Stimulated activated CD8-positive, alpha-beta memory T cell treated with anti-CD3 and anti-CD28 coated beads, Interleukin-15, amount 100 ng/mL, for 48 hours (primary cell): ENCODE measurements around the gene DPP10.

Experiments
- DNase-seq, 2 donors: peaks; one replicate each; pipeline ENCODE4 v3.0.0-alpha.2; 2020; ENCODE audit warnings: low read depth in 2 of 2

The DPP10 gene

GRCh38 chr2:115160531-115161080 lies 718.2 kb downstream of the DPP10 start:
- no peak for DNase-seq

DNA sequence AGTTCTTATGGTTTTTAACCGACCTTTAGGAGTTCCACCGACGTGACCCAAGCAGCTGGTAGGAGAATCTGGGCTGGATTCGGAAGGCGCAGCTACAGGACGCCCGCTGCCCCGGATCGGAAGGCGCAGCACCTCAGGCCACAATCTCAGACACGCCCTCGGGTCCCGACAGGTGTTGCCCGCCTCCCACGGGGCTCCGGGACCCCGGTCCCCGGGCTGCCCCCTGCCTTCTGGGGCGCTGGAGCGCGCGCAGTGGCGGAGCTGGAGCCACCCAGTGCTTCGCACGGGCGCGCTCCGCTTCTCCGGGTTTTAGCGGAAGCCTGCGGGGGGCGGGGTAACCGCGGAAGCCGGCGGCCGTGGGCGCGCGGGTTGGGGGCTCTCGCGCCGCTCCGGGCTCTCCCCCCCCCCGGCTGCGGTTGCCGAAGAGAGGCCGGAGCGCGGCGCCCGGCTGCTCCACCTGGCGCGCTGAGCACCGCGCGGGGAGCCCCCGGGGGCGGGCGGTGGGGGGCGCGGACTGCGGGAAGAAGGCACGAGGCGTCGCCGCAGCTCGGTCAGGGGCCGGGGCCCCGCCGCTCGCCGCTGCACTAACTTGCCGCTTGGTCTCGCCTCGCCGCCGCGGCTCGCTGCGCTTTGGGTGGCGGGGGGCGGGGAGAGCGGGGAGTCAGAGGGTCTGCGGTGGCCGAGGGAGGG lies 718.8 kb downstream of the DPP10 start:
- DNase-seq = no peak

- no peak for DNase-seq
These were observed 719.5 kb downstream of the DPP10 start for GRCh38 chr2:115161771-115162493.

- no peak for DNase-seq
These were observed 720.3 kb downstream of the DPP10 start for GRCh38 chr2:115162494-115163293.

DNA sequence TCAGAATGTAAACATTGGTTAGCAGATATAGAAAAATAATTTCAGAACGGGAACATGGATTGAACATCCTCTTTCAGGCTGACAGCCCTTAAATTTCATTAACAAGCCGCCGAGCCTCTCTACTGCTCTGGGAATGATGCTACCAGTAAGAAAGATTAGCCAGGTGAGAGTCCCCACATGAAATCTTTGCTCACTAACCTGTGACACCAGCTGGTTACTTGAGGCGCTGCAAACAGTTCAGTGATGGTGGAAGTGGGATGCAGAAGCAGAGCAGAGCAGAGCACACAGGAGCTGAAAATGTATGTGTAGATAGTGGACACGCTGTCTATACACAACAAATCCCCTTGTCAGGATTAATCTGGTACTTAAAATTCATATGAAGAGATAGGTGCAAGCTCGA lies 721.1 kb downstream of the DPP10 start:
- DNase-seq = no peak

- DNase-seq = no peak
These were observed 723.2 kb downstream of the DPP10 start for GRCh38 chr2:115165529-115166109.

- no peak for DNase-seq
These were observed 726.0 kb downstream of the DPP10 start for GRCh38 chr2:115168457-115168856.

- DNase-seq = no peak
These were observed 727.4 kb downstream of the DPP10 start for GRCh38 chr2:115169814-115170213.

DNA sequence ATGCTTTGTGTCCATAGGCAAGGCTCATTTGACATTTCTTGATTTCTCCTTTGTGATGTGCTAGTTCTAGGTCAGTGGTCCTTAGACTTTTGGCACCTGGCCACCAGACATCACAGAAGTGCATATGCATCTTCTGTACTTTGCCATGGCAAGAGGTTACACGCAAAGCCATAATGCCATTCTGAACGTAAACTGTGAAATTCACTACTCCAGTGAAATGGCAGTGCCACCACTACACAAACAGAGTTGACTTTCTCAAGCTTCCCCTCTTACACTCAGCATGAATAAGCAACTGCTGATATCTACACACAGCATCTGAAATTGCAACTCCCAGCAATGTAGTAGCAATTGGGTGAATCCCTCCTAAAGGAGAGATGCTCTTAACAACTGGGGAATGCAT lies 729.3 kb downstream of the DPP10 start:
- DNase-seq = no peak

- DNase-seq = no peak
These were observed 732.2 kb downstream of the DPP10 start for GRCh38 chr2:115174651-115175050.

DNA sequence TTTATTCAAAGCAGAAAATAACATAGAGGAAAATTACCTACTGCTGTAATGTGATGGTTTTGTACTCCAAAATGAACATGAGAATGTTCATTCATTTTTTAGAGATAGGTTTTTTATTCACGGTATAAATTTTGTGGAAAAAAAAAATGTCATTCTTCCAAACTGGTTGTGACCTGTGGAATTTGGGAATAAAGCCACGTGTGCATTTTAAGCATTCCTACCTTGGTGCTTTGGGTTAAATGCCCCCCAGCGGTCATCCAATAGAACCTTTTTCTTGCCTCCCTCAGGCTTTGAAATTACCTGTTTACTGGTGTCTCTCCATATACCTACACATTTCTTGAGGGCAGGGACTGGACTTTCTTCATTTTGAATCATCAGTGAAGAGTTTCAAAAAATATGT lies 740.7 kb downstream of the DPP10 start:
- no peak for DNase-seq

- DNase-seq = no peak
These were observed 748.0 kb downstream of the DPP10 start for GRCh38 chr2:115190459-115190858.

GRCh38 chr2:115194623-115195022 lies 752.2 kb downstream of the DPP10 start:
- no peak for DNase-seq

DNA sequence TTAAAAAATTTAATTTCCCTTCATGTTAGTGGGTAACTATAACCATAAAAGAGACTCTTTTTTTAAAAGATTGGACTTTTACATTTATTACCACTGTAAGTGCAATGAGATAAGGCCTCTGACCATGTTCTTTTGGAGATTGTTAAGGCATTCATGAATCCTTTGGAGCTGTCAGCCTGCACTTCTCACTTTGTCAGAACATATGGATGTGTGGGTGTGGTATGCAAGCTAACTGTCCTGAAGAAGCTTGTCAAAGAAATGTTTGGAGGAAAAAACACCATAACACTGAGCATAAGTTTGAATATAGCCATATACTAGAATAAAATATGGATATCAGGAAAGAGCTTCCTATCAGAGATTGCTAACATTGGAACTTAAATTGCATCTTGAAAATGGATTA lies 754.1 kb downstream of the DPP10 start:
- DNase-seq = no peak

DNA sequence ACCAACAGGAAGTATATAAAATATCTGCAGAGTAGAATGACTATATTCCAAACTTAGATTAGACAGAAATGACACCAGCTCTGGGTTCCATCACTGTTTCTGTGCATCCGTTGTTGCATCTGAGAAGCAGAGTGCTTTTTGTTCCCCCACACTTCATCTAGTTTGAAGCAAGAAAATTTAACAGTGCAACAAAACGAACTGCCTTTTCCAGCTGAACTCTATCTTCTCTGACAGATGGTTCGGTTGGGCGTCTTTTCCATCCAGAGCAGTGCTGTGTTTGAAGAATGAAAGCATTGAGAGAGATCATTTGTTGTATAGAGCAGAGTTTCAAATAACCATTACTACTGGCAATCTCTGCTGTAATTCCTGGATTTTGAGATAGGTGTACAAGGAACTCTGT lies 757.5 kb downstream of the DPP10 start:
- no peak for DNase-seq

GRCh38 chr2:115201386-115201785 lies 758.9 kb downstream of the DPP10 start:
- no peak for DNase-seq

DNA sequence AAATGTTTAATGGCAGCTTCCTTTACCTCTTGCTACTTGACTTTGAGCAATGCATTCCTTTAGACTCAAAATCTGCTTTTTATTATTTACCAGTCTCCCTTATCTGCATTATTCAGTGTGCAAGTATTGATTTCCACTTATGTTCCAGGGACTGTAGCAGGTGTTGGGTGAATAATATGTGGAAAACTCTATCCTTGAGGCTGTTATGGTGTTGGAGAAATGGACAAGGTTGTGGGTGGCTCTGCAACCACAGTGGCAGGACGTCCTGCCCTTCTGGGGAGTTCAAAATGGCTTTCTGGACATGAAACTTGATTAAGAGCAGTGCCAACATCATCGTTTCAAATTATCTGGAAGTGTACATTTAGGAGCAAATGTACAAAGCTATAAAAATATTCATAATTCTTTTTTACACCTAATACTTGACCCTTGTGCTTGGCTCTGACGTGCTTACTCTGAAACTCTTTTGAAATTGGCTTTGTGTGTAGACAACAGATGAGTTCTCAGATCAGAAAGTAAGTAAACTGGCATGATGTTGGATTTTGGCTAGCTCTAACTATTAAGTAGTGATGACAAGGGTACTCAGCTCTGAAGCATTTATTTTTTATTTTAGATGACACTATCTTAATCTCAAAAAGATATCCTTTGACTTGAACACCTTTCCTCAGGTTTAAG lies 766.2 kb downstream of the DPP10 start:
- DNase-seq = no peak

- DNase-seq = no peak
These were observed 771.6 kb downstream of the DPP10 start for GRCh38 chr2:115214050-115214449.

DNA sequence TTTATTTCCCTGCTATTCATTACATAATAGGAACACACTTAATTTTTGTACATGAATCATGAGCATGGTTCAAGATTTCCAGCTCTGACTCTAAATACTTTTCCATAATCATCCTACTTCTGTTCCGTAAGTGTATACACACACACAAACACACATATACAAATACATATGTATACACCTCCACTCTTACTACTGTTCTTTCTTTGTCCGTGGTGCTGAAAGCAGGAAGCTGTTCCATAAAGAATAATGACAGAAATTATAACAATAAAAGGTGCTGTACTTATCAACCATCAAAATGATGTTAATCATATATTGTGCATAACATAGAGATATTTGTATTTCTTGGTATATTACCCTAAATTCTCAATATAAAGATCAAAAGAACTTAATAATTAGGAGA lies 776.9 kb downstream of the DPP10 start:
- no peak for DNase-seq

DNA sequence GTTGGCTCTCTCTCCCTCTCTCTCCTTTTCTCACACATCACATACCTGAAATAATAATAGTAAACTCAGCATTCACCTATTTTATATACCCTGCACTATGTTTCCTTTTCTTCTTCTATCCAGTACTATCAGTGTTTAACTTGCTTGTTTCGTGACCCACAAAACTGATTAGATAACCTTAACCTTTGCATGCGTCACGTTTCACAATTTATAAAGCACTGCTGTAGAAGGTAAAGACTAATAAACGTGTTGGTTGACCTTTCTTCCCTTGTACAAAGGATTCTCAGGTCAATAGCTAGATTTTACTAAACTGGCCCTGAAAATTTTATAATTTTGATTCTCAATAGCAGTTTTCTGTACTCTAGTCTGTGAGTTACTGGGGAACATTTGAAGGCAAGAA lies 791.7 kb downstream of the DPP10 start:
- no peak for DNase-seq

DNA sequence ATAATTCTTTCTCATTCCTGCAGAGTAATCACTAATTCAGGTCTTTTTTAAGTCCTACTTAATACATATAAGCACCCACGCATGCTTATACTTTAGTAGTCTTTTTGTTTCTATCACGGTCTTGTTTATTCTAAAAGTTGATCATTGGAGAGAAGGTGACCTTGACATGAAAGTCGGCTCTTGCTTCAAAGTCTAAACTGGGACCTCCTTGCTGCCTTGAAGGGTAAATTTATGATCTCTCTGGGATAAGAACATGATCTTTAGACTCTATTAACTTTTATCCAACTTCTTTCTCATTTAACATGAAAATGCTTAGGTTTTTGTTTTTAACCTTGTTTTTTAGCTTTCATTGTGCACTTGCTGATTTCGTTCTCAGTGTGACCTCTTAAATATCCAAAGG lies 792.3 kb downstream of the DPP10 start:
- DNase-seq = no peak

GRCh38 chr2:115248066-115248465 lies 805.6 kb downstream of the DPP10 start:
- DNase-seq = no peak
